Measurements from ENCODE around the gene CEP104.

Gene CEP104

DNA sequence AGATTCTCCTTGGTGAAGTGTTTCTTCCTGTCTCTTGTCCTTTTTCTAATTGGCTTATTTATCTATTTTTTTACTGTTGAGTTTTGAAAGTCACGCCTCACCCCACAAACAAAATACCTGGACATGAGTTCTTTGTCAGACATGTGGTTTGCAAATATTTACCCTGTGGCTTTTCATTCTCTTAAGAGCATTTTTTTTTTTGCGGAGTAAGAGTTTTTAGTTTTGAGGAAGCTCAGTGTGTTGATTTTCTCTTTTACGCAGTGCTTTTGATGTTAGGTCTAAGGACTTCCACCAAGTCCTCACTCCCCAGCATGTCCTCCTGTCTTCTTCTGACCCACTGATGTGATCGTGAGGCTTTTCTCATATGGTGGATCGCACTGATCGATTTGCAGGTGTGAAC lies 7.9 kb upstream of the CEP104 start:
- no peak overlapping the region for H3K4me3 ChIP-seq (replicated peaks; ENCODE audit: insufficient read depth, low read length)
- TF ChIP-seq GABPA (IDR thresholded peaks at IDR 0.05; ENCODE audit: low read depth) (no peak), POLR2AphosphoS5 (IDR thresholded peaks at IDR 0.05; ENCODE audit: low read depth) (no peak), SPI1 (IDR thresholded peaks at IDR 0.05; ENCODE audit: borderline replicate concordance, low read depth) (no peak)
- TF ChIP-seq, protein P1, sequence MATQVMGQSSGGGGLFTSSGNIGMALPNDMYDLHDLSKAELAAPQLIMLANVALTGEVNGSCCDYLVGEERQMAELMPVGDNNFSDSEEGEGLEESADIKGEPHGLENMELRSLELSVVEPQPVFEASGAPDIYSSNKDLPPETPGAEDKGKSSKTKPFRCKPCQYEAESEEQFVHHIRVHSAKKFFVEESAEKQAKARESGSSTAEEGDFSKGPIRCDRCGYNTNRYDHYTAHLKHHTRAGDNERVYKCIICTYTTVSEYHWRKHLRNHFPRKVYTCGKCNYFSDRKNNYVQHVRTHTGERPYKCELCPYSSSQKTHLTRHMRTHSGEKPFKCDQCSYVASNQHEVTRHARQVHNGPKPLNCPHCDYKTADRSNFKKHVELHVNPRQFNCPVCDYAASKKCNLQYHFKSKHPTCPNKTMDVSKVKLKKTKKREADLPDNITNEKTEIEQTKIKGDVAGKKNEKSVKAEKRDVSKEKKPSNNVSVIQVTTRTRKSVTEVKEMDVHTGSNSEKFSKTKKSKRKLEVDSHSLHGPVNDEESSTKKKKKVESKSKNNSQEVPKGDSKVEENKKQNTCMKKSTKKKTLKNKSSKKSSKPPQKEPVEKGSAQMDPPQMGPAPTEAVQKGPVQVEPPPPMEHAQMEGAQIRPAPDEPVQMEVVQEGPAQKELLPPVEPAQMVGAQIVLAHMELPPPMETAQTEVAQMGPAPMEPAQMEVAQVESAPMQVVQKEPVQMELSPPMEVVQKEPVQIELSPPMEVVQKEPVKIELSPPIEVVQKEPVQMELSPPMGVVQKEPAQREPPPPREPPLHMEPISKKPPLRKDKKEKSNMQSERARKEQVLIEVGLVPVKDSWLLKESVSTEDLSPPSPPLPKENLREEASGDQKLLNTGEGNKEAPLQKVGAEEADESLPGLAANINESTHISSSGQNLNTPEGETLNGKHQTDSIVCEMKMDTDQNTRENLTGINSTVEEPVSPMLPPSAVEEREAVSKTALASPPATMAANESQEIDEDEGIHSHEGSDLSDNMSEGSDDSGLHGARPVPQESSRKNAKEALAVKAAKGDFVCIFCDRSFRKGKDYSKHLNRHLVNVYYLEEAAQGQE (IDR thresholded peaks at IDR 0.05; ENCODE audit: insufficient replicate concordance, low read depth) = no peak
- TF ChIP-seq, protein P2, sequence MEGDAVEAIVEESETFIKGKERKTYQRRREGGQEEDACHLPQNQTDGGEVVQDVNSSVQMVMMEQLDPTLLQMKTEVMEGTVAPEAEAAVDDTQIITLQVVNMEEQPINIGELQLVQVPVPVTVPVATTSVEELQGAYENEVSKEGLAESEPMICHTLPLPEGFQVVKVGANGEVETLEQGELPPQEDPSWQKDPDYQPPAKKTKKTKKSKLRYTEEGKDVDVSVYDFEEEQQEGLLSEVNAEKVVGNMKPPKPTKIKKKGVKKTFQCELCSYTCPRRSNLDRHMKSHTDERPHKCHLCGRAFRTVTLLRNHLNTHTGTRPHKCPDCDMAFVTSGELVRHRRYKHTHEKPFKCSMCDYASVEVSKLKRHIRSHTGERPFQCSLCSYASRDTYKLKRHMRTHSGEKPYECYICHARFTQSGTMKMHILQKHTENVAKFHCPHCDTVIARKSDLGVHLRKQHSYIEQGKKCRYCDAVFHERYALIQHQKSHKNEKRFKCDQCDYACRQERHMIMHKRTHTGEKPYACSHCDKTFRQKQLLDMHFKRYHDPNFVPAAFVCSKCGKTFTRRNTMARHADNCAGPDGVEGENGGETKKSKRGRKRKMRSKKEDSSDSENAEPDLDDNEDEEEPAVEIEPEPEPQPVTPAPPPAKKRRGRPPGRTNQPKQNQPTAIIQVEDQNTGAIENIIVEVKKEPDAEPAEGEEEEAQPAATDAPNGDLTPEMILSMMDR (IDR thresholded peaks at IDR 0.05; ENCODE audit: insufficient read depth, low read length) = no peak
- no peak overlapping the region for H3K27ac ChIP-seq (replicated peaks)
- no peak for DNase-seq (ENCODE audit: low read depth in 1 of 2, low spot score in 1 of 2)
- no peaks in the 10 kb centered on the region for H3K27me3 ChIP-seq (ENCODE audit: insufficient read depth, poor library complexity, severe bottlenecking)

DNA sequence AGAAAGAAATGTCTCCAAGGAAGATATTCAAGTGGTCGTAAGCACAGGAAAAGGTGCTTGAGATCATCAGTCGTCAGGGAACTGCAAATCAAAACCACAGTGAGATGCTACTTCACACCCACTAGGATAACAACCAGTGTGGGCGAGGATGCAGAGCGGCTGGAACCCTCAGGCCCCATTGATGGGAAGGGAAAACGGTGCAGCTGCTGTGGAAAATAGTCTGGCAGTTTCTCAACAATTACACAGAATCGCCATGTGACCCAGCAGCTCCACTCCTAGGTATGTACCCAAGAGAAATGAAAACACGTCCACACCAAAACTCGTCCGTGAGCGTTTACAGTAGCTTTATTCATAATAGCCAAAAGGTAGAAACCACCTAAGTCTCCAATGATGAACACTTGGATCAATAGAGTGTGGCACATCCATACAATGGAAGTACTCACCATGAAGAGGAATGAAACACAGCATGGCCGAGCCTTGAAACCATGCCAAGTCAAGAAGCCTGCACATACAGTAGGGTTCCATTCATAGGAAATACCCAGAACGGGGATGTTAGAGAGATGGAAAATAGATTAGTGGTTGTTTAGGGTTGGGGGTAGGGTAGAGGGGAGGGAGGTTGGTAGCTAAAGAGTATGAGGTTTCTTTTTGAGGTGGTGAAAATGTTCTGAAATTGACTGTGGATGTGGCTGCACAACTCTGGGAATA lies 6.4 kb upstream of the CEP104 start:
- no peaks in the 10 kb centered on the region for H3K27me3 ChIP-seq (ENCODE audit: insufficient read depth, poor library complexity, severe bottlenecking)
- H3K4me3 ChIP-seq (replicated peaks; ENCODE audit: insufficient read depth, low read length) = no peak overlapping the region
- DNase-seq (ENCODE audit: low read depth in 1 of 2, low spot score in 1 of 2) = no peak
- TF ChIP-seq GABPA (IDR thresholded peaks at IDR 0.05; ENCODE audit: low read depth) (no peak), SPI1 (IDR thresholded peaks at IDR 0.05; ENCODE audit: borderline replicate concordance, low read depth) (no peak), POLR2AphosphoS5 (IDR thresholded peaks at IDR 0.05; ENCODE audit: low read depth) (no peak)
- TF ChIP-seq, protein P1 (IDR thresholded peaks at IDR 0.05; ENCODE audit: insufficient replicate concordance, low read depth) = no peak
- TF ChIP-seq, protein P2 (IDR thresholded peaks at IDR 0.05; ENCODE audit: insufficient read depth, low read length) = no peak
- no peak overlapping the region for H3K27ac ChIP-seq (replicated peaks)

DNA sequence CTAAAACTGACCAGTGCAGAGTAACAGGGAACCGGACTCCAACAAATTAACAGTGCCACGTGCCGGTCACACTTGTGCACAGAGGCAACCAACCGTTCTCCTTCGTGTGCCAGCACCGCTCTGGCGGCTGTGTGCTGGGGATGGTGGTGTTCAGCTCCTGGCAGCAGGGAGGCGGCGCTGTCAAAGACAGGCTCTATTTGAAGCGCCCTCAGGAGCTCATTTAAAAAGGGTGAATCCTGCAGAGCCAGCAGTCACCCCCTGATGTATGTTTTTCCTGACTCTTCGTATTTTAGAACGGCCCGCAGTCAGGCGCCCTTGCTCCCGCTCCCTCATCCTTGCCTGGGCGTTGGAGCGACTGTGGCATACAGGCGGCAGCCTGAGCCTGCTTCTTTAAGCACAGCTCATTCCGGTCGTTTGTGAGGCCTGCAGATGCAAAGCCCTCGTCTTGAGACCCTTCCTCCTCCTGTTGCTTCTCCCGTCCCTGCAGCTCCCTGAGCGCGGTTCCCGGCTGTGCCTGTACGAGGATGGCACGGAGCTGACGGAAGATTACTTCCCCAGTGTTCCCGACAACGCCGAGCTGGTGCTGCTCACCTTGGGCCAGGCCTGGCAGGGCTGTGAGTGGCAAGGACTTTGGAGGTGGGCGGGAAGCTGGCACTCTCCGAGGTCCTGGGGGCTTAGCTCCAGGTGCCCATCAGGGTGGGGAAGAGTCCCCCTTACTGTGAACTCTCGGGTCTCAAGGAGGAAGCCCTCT lies 1.4 kb upstream of the CEP104 start:
- peak; percentile 35 to 60 for DNase-seq (ENCODE audit: low read depth in 1 of 2, low spot score in 1 of 2)
- Histone ChIP-seq H3K27me3 (ENCODE audit: insufficient read depth, poor library complexity, severe bottlenecking) (no peaks in the 10 kb centered on the region), H3K4me3 (replicated peaks; ENCODE audit: insufficient read depth, low read length) (peak overlapping the region; percentile 80), H3K27ac (replicated peaks) (no peak overlapping the region)
- TF ChIP-seq SPI1 (IDR thresholded peaks at IDR 0.05; ENCODE audit: borderline replicate concordance, low read depth) = no peak
- no peak for TF ChIP-seq GABPA (IDR thresholded peaks at IDR 0.05; ENCODE audit: low read depth)
- TF ChIP-seq, protein P2 (IDR thresholded peaks at IDR 0.05; ENCODE audit: insufficient read depth, low read length) = no peak
- no peak for TF ChIP-seq POLR2AphosphoS5 (IDR thresholded peaks at IDR 0.05; ENCODE audit: low read depth)
- TF ChIP-seq, protein P1 (IDR thresholded peaks at IDR 0.05; ENCODE audit: insufficient replicate concordance, low read depth) = no peak

Data from HL-60 (cell line).